ENCODE results near the gene R3HDM2. TPM values are rescaled to one million over a fixed set of nuclear protein-coding genes. Genes with fewer than 3 reads are reported as not detected.

The R3HDM2 gene
- total and polyA plus RNA-seq, 2 of the 13 experiments (the other 11 are each of a cell fraction or from before 2014, with no cell fraction given): 11.1 to 23.5 TPM

- TF ChIP-seq POGK (CRISPR knock-in tag; conservative IDR thresholded peaks at IDR 0.05) (peak; percentile 93), FOXO1 (CRISPR knock-in tag; IDR thresholded peaks at IDR 0.05) (no peak; the same call in 1 of the 2 replicates), NFYB (CRISPR knock-in tag; IDR thresholded peaks at IDR 0.05) (peak; percentile 24; the same call in 1 of the 2 replicates), CSRNP1 (CRISPR knock-in tag; IDR thresholded peaks at IDR 0.05) (no peak), HIVEP1 (CRISPR knock-in tag; IDR thresholded peaks at IDR 0.05) (peak; percentile 44; the same call in 1 of the 2 replicates), PRDM15 (CRISPR knock-in tag; IDR thresholded peaks at IDR 0.05) (0 out of 2 replicates have a peak, but pooled peaks have one; percentile 39), ZNF432 (CRISPR knock-in tag; IDR thresholded peaks at IDR 0.05; ENCODE audit: borderline replicate concordance) (no peak), ZNF160 (CRISPR knock-in tag; IDR thresholded peaks at IDR 0.05) (no peak), HNF1A (IDR thresholded peaks at IDR 0.05; ENCODE audit: low read depth) (no peak), HNF1A (CRISPR knock-in tag; IDR thresholded peaks at IDR 0.05; ENCODE audit: borderline replicate concordance) (peak; percentile 50; the same call in 1 of the 2 replicates), HMGXB3 (CRISPR knock-in tag; IDR thresholded peaks at IDR 0.05; ENCODE audit: borderline replicate concordance) (peak; percentile 95)
Observed at GRCh38 chr12:57229634-57230380, 201.0 kb downstream of the R3HDM2 start, which contains the start of gene SHMT2 (continued).
